ENCODE data around the gene MAEA.

The MAEA gene

GRCh38 chr4:1312821-1313640 lies 23.3 kb downstream of the MAEA start:
- no peak for TF ChIP-seq GATA2 (IDR thresholded peaks at IDR 0.05; ENCODE audit: low read depth, low read length)
- no peak for TF ChIP-seq GATA3 (IDR thresholded peaks at IDR 0.05; ENCODE audit: low read depth, low read length)

- TF ChIP-seq GATA2 (IDR thresholded peaks at IDR 0.05; ENCODE audit: low read depth, low read length) (no peak), GATA3 (IDR thresholded peaks at IDR 0.05; ENCODE audit: low read depth, low read length) (no peak)
Measured at GRCh38 chr4:1315306-1315705, 25.6 kb downstream of the MAEA start.

DNA sequence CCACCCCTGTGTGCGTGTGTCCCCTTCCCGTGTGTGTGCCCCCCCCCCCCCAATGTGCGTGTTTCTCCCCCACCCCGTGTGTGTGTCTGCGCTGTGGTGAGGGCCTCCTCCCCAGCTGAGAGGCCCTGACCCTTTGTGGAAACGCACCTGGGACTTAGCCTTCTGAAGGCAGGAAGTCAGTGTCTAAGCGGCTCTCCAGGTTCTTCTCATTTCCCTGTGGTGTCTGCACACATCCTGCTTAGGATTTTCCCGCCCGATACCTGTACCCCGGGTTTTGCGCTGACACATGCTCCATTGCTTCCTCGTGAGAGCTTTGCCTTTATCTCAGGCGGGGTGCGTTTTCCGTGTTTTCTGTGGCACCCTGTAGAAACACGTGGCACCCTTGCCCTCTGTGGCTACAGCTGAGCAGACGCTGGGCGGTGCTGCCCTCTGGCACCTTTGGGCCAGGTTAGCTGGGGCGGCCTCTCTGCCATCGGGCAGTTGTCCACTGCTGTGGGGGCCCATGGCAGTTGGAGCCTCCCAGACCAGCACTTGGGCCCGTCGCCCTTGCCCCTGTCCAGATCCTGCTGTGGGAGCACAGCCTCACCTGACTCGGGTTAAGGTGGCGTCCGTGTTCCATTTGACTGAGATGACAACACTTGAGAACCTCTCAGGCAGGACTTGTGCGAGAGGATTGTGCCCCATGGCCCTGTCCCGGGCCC lies 26.3 kb downstream of the MAEA start:
- TF ChIP-seq GATA3 (IDR thresholded peaks at IDR 0.05; ENCODE audit: low read depth, low read length) (no peak), GATA2 (IDR thresholded peaks at IDR 0.05; ENCODE audit: low read depth, low read length) (no peak)

DNA sequence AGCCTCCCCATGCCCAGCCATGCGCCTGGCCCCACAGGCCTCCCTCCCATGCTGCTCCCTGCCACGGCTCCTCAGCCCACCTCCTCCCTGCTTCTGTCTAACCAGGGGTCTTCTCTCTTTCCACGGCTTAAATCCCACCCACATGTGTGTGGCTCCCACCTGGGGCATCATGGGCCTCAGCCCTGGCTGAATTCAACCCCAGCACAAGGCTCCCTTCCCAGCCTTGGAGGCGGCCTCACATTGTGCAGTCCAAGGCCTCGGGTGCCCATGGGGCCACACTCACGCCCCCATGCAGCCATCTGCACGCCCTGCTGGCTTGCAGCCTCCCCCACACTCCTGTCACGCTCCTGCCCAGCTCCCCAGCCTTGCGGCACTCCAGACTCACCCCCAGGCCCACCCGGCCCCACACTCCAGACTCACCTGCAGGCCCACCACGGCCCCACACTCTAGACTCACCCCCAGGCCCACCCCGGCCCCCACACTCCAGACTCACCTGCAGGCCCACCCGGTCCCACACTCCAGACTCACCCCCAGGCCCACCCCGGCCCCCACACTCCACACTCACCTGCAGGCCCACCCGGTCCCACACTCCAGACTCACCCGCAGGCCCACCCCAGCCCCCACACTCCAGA lies 27.0 kb downstream of the MAEA start:
- TF ChIP-seq GATA3 (IDR thresholded peaks at IDR 0.05; ENCODE audit: low read depth, low read length) (no peak), GATA2 (IDR thresholded peaks at IDR 0.05; ENCODE audit: low read depth, low read length) (no peak)

GRCh38 chr4:1317177-1318045 lies 27.7 kb downstream of the MAEA start:
- TF ChIP-seq GATA2 (IDR thresholded peaks at IDR 0.05; ENCODE audit: low read depth, low read length) = no peak

DNA sequence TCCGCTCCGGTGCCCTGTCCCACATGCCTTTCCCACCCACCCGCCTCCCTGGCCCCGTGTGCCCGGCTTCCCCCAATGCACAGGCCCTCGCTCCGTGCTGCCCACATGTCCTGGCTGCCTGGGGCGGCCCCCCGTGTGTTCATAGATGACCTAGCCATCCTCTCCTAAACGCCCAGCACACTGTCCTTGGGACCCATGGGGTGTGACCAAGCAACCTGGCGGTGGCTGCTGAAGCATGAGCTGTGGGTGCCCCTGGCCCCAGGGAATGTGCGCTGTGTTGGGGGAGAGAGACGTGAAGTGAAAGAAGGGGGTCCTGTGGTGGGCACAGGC lies 28.3 kb downstream of the MAEA start:
- TF ChIP-seq GATA2 (IDR thresholded peaks at IDR 0.05; ENCODE audit: low read depth, low read length) (no peak), GATA3 (IDR thresholded peaks at IDR 0.05; ENCODE audit: low read depth, low read length) (no peak)

DNA sequence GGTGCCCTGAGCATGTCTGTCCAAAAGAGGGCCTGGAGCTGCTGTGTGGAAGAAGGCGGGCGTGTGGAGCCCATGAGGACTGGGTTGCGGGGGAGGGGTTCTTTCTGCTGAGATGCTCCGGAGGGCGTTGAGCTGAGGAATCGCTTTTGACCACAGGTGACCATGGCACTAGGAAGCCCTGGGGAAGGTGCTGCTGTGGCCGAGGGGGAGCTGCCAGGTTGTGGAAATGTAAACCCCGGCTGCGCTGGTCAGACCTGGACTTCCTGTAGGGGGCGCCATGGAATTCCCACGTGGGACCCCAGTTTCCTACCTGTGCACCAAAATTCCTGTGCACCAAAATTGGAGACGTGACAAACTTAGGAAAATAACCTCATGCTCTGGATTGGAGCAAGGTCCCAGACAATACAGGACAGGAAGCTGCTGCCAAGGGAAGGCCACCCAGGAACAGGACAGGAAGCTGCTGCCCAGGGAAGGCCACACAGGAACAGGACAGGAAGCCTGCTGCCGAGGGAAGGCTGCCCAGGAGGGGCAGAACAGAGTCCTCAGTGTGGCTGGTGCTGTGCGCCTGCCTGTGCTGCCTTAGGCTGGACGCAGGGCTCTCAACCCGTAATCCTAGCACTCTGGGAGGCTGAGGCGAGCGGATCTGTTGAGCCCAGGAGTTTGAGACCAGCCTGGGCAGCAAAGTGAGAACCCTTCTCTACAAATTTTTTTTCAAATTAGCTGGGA lies 29.0 kb downstream of the MAEA start:
- TF ChIP-seq GATA3 (IDR thresholded peaks at IDR 0.05; ENCODE audit: low read depth, low read length) (no peak), GATA2 (IDR thresholded peaks at IDR 0.05; ENCODE audit: low read depth, low read length) (no peak)

DNA sequence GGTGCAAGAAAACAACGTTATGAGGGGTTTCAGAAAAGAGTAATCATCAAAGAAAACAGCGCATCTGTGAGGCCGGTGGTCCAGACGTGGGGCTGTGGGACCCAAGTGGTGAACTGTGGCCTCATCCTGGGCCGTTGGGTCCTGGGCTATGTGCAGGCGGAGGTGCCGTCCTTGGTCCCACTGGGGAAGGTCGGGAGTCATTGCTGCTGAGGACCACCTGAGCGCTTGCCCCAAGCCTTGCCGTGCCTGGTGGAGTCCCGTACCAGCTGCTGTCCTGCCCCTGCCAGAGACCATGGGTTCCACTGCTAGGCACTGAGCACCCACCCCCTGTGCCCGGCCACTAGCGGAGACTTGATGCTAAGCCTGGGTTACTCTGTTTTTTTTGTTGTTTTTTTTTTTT lies 31.8 kb downstream of the MAEA start:
- no peak for TF ChIP-seq GATA2 (IDR thresholded peaks at IDR 0.05; ENCODE audit: low read depth, low read length)
- TF ChIP-seq GATA3 (IDR thresholded peaks at IDR 0.05; ENCODE audit: low read depth, low read length) = no peak

DNA sequence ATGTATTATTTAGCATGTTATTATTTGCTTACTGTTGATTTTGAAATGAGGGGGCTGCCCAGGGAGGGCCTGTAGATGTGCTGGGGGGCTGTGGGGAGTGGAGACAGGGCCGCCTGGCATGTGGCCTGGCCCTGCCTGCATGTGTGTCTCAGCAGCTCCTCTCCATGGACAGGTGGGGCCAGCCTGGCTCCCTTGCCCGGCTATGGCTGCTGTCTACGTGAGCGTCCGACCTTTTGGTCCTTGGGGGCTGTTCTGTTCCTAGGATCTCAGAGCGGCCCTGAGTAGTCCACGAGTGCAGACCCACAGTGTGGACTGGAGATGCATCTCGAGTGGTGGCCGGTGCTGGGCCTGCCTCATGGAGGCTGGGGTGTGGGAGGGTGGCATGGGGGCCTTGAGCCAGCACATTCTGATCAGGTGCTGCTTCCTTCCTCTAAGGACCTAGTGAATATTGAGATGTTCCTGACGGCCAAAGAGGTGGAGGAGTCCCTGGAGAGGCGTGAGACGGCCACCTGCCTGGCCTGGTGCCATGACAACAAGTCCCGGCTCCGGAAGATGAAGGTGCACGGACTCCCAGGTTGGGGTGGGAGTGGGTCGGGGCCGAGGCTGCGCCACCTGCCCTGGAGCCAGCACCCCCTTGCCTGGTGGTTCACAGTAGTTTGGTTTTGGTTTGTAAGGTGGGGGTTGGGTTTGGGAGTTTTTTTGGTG lies 32.4 kb downstream of the MAEA start:
- TF ChIP-seq GATA2 (IDR thresholded peaks at IDR 0.05; ENCODE audit: low read depth, low read length) (no peak), GATA3 (IDR thresholded peaks at IDR 0.05; ENCODE audit: low read depth, low read length) (no peak)

DNA sequence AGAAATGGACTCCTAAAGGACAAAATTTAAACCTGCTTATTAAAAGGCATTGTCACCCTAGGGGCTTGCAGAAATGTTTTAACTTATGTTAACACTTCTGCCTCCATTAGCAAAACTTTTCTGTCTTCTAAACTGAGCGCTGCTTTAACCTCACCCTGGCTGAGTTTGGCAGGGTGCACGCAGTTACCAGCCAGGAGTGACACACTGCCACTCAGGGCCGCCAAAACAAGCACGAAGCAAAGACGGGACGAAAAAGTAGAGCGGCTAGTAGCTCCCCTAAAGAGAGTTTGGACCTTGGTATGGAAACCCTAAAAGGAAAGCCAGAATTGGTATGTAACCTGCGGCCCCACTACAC lies 33.6 kb downstream of the MAEA start:
- no peak for TF ChIP-seq GATA3 (IDR thresholded peaks at IDR 0.05; ENCODE audit: low read depth, low read length)
- TF ChIP-seq GATA2 (IDR thresholded peaks at IDR 0.05; ENCODE audit: low read depth, low read length) = no peak

GRCh38 chr4:1323635-1324442 lies 34.1 kb downstream of the MAEA start:
- no peak for TF ChIP-seq GATA2 (IDR thresholded peaks at IDR 0.05; ENCODE audit: low read depth, low read length)

DNA sequence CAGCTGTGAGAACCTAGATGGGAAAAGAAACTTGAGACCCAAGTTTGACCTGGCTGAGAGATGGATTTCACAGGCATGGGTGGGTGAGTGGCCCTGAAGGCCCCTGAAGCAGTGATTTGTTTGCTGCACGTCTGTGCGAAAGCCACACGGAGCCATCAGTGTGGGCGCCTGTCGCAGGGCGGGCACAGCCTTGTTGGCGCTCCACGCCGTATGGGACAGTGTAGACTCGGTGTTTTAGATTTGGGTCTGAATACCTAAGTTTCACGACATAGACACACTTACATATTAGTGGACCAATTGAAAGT lies 35.4 kb downstream of the MAEA start:
- TF ChIP-seq GATA3 (IDR thresholded peaks at IDR 0.05; ENCODE audit: low read depth, low read length) = no peak
- TF ChIP-seq GATA2 (IDR thresholded peaks at IDR 0.05; ENCODE audit: low read depth, low read length) = no peak
